OCI-LY3 (cell line): ENCODE measurements around the gene DTX4.

Experiments used
- CTCF ChIP-seq: fragments of 200-600, 300-600 bp; sonication (generic); IDR thresholded peaks from 2 replicates; pipeline ENCODE4 v1.5.1; 2014; ENCODE audit warnings: antibody characterized with exemption, low read length, low read depth
- EZH2phosphoT487 ChIP-seq: fragments of 200-600 bp; shearing (Covaris generic); IDR thresholded peaks from 2 replicates; pipeline ENCODE4 v1.6.1; 2018; ENCODE audit warnings: antibody characterized with exemption, mixed run types, low read depth

GRCh38 chr11:59171508-59172322 lies at the start of gene DTX4:
- TF ChIP-seq CTCF (peak; percentile 80), EZH2phosphoT487 (no peak)
